Measurements from ENCODE around the gene SLX4.

The SLX4 gene

GRCh38 chr16:3580251-3580651 is 31.2 kb downstream of the SLX4 start:
- DNase-seq (ENCODE audit: low spot score): peak; percentile 52

DNA sequence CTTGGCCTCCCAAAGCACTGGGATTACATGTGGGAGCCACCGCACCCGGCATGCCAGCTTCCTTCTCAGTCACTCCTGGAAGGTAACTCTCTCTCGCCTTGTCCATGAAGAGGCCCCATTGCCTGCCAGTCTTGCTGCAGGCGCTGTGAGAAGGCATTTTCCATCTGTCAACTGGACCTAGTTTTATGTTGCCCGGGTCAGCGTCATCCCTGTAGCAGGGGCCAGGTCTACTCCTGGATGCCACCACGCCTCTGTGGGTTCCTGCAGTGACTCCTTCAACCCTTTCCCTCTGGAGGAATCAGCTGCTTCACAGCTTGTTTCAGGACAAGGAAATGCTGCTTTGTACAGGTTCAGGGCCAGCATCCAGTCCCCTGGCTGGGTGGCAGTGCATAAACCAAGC is 31.6 kb downstream of the SLX4 start:
- no peak for DNase-seq (ENCODE audit: low spot score)

GRCh38 chr16:3578610-3579551 is 32.5 kb downstream of the SLX4 start:
- DNase-seq (ENCODE audit: low spot score): peak; percentile 56

GRCh38 chr16:3578121-3578520 is 33.3 kb downstream of the SLX4 start:
- peak; percentile 63 for DNase-seq (ENCODE audit: low spot score)

- peak; percentile 56 for DNase-seq (ENCODE audit: low spot score)
These were observed 34.1 kb downstream of the SLX4 start, which contains the start of gene NLRC3 for GRCh38 chr16:3577302-3577752. Gene NLRC3 (minus strand): TSS chr16:3577403. CDS start chr16:3565036, 12,367 bp downstream.

DNA sequence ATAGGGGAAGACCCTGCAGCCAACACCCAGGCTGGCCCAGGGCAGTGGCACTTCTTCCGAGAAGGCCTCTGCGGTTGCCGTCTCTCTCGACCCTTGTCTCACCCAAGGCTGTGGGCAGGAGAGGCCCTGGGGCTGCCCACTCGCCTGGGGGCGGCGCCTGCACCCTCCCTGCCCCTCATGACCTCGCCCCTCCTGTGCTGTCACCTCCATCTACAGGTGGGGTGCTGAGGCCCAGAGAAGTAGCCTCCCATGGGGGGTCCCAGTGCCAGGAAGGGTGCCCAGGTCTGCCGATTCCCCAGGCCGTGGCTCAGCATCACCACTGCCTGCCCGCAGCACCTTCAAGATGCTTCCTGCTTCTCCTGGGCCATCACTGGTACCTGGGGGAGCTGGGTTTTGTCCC is 35.2 kb downstream of the SLX4 start:
- peak; percentile 29 for DNase-seq (ENCODE audit: low spot score)

DNA sequence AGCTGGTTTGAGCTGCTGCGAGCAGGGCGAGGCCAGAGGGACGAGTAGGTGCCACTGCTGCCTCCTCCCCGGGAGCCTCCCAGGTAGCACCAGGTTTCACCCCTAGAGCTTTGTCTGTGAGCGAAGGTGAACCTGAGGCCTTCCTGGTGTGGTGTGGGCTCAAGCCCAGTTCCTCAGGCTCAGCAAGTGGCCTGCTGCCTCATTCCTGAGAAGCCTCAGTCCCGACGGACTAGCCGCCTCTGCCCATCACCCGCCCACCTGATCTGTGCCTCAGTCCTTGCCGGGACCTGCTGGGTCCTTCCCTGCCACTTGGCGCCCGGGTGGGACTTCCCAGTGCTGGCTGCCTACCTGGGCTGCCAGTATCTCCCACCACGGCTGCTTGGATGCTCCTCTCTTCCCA is 35.9 kb downstream of the SLX4 start:
- DNase-seq (ENCODE audit: low spot score): no peak

DNA sequence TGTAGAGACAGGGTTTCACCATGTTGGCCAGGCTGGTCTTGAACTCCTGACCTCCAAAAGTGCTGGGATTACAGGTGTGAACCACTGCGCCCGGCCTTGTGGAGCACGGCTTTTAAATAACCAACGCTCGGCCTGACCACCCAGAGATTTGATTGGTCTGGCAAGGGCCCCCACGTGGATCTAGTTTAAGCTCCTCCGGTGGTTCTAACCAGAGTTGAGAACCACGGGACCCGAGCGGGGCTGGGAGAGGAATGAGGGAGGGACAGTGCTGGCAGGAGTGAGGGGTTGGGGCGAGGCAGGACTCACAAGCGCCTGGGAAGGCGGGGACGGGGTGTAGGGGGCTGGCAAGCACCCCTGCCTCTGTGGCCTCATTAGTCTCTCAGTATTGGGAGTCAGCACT is 37.2 kb downstream of the SLX4 start:
- DNase-seq (ENCODE audit: low spot score): no peak

DNA sequence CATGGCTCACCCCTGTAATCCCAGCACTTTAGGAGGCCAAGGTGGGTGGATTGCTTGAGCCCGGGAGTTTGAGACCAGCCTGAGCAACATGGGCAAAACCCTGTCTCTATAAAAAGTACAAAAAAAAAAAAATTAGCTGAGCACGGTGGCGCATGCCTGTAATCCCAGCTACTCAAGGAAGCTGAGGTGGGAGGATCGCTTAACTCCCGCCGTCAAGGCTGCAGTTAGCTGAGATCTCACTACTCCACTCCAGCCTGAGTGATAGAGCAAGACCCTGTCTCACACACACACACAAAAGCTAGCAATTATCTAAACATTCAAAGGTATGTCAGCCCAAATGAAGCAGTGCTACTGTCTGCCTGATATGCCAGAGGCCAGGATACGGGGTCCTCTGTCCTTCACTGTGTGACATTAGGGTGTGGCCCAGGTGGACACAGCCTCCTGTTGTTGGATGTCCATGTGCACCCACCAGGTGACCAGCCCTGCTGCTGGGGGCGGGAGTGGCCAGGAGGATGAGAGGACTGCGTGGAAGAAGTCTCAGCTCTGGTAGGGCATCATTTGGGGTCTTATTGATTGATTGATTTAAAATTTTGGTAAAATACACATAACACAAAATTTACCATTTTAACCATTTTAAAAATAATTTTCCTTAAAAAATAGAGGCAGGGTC is 38.1 kb downstream of the SLX4 start:
- DNase-seq (ENCODE audit: low spot score): no peak

- DNase-seq (ENCODE audit: low spot score): no peak
These were observed 40.9 kb downstream of the SLX4 start for GRCh38 chr16:3570420-3571062.

GRCh38 chr16:3569851-3570250 is 41.6 kb downstream of the SLX4 start:
- no peak for DNase-seq (ENCODE audit: low spot score)

- no peak for DNase-seq (ENCODE audit: low spot score)
These were observed 44.4 kb downstream of the SLX4 start for GRCh38 chr16:3566990-3567389.

DNA sequence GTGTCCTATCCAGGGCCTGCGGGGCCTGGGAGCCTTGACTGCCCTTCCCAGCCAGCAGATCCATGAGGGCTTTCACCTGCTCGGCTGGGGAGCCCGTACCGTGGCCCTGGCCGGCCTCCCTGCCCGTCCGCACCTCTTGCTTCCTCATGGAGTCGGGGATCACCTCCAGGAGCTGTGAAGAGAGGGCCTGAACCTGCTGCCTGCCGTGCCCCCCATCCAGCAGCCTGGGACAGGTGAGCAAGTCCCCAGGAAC is 46.6 kb downstream of the SLX4 start:
- no peak for DNase-seq (ENCODE audit: low spot score)

- DNase-seq (ENCODE audit: low spot score): no peak
These were observed 47.1 kb downstream of the SLX4 start for GRCh38 chr16:3564130-3564888.

- no peak for DNase-seq (ENCODE audit: low spot score)
These were observed 48.4 kb downstream of the SLX4 start for GRCh38 chr16:3562914-3563480.

DNA sequence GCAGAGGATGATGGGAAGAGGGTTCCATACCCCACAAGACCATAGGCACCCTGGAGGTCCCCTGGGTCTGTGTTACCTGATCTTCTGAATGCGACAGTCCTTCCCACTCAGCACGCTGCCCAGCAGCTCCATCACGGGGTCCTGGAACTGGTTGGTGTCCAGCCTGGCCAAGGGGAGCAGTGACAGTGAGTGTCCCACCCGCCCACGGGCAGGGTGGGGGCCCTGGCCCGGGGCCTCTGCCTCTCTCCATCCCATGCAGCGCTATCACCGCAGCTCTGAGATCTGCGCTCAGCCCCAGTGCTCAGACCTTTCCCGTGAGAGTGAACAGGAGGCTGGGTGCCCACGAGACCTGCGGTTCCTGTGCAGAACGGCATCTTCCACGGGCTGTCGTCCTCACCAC is 49.8 kb downstream of the SLX4 start:
- DNase-seq (ENCODE audit: low spot score): no peak

DNA sequence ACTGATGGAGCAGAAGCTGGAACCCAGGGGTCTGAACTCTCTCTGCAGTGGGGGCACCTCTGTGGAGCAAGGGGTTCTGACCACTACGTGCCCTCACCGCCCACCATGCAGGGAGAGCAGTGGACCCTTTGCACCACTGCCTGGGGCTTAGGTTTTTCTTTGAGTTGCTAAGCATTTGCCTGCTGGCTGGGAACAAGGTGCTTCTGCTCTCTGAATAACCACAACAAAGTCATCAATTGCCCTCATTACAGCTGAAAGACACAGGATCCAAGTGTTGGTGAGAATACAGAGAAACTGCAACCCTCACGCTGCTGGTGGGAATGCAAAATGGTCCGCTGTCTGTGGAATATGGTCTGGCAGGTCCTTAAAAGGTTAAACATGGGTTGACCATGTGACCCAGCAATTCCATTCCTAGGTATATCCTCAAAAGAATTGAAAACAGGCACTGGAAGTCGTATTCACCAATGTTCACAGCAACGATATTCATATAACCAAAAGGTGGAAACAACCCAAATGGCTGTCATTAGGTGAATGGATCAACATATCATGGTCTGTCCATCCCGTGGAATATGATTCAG is 57.0 kb downstream of the SLX4 start:
- no peak for DNase-seq (ENCODE audit: low spot score)

DNA sequence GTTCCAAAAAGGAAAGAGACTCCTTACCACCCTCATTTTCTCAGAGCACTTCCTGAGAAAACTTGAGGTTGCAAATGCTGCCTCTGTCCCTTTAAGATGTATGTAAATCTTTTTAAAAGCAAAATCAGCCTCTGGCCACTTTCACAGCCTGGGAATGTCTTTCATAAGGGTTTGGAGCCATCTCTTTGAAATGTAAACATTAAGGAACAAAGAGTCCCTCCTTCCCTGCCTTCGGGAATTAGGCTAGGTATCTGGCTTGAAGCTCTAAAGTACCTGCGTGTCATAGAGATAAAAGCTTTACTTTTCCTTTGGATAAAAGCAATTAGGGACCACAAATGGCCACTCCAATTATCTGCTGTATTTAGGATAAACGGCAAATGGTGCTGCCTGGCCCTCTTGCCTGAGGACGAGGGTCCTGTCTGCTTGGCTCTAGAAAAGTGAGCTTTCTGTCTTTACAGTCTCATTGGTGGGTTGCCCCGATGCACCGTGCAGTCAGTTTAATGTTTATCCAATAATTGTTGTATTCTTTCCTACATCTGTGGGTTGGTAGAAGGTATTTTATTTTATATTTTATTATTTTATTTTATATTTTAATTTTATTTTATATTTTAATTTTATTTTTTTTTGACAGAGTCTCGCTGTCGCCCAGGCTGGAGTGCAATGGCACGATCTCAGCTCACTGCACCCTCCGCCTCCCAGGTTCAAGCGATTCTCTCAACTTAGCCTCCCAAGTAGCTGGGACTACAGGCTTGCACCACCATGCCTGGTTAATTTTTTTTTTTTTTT is 58.1 kb downstream of the SLX4 start:
- no peak for DNase-seq (ENCODE audit: low spot score)

- DNase-seq (ENCODE audit: low spot score): no peak
These were observed 60.3 kb downstream of the SLX4 start for GRCh38 chr16:3550851-3551847.
